ENCODE results near the gene STXBP5.

STXBP5 gene

DNA sequence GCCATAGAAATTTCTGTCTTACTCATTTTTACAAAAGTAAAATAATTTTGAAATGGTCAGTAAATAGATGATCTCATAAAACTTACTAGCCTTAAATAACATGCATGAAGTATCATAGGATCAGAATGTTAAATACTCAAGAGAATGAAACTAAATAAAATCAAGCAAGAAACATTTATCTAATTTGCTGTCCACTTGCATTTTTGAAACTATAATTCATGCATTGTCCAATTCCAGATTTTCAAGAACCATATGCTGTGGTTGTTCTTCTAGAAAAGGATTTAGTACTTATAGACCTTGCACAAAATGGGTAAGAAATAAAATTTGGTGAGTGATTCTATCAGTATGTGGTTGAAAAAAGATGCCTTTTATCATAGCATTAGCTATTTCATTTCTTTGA, 107.0 kb downstream of the STXBP5 start:
- no peak overlapping the region for H3K27ac ChIP-seq
- TF ChIP-seq CTCF (conservative IDR thresholded peaks at IDR 0.05) (no peak), ZFX (IDR thresholded peaks at IDR 0.05) (no peak)

DNA sequence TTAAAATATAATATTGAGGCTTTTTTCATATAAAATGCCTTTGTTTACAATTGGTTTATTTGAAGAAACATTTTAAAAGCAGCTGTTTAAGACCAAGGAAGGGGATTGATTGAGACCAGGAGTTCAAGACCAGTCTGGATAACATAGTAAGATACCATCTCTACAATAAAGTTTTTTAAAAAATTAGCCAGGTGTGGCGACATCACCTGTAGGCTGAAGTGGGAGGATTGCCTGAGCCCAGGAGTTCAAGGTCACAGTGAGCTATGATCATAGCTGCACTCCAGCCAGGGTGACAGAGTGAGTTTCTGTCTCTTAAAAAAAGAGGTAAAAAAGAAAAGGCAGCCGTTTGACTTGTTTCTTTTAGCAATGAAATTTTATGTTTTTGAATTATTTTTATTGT, 117.0 kb downstream of the STXBP5 start:
- TF ChIP-seq CTCF (conservative IDR thresholded peaks at IDR 0.05), result no peak
- TF ChIP-seq ZFX (IDR thresholded peaks at IDR 0.05), result no peak
- no peak overlapping the region for H3K27ac ChIP-seq

DNA sequence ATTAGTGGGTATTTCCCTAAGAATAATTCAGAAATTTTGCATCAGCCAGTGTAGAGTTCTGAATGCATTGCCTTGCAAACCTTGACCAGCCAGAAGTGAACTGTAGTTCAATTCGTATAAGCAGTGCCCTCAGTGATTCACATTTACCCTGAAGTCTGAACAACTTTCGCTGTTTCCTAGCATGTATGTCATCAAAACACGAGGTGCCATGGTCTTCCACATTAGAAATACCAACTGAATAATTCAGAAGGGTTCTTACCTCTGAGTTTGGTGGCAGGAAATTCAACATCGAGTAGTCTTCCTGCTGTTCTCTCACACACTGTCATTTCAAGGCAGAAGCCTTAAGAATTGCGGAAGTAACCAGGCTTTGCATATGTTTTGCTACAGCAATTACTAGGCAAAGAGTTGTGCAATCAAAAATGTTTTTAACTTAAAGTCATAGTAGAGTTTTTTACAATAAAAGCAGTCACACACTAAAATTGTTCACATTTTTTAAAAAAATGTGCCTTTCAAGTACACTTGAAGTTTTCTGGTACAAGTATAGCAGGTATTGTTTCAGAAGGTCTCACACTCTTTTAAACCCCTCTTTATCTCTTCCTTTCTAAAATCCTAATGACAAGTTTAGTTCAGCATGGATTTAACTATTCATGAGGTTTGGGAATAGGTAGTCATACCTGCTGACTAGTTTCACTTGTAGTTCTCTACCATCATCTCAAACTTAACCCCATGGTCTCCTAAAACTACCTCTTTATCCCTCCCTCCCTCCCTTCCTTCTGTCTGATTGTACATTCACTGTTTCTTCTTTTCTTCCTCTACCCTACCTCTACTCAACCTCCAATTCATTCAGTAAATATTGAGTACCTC, 118.3 kb downstream of the STXBP5 start:
- no peak for TF ChIP-seq ZFX (IDR thresholded peaks at IDR 0.05)
- TF ChIP-seq CTCF (conservative IDR thresholded peaks at IDR 0.05), result no peak
- no peak overlapping the region for H3K27ac ChIP-seq

- H3K27ac ChIP-seq, result no peak overlapping the region
- no peak for TF ChIP-seq ZFX (IDR thresholded peaks at IDR 0.05)
Observed at GRCh38 chr6:147325557-147325956, 121.3 kb downstream of the STXBP5 start.

- H3K27ac ChIP-seq, result no peak overlapping the region
- TF ChIP-seq CTCF (conservative IDR thresholded peaks at IDR 0.05) (no peak), ZFX (IDR thresholded peaks at IDR 0.05) (no peak)
Observed at GRCh38 chr6:147331401-147331800, 127.2 kb downstream of the STXBP5 start.

- H3K27ac ChIP-seq, result no peak overlapping the region
- TF ChIP-seq CTCF (conservative IDR thresholded peaks at IDR 0.05), result no peak
Observed at GRCh38 chr6:147337921-147338320, 133.7 kb downstream of the STXBP5 start.

DNA sequence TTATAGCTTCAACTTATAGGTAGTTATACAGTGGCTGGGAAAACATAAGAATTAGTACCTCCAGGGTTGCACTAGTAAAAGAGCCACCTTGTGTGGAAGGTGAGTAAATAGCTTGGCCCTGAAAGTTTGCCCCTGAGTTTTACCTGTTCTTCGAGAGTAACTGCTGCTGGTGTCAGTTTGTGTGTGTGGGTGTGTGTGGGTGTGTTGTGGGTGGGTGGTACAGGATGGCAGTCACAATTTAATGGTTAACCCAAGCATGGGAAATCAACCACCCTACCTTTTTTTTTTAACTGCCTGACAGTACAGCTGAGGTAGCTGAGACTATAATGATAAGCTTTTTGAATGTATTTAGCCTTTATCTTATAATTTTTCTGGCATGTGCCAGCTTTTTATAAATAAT, 137.3 kb downstream of the STXBP5 start:
- TF ChIP-seq CTCF (conservative IDR thresholded peaks at IDR 0.05) (no peak), ZFX (IDR thresholded peaks at IDR 0.05) (no peak)
- no peak overlapping the region for H3K27ac ChIP-seq

DNA sequence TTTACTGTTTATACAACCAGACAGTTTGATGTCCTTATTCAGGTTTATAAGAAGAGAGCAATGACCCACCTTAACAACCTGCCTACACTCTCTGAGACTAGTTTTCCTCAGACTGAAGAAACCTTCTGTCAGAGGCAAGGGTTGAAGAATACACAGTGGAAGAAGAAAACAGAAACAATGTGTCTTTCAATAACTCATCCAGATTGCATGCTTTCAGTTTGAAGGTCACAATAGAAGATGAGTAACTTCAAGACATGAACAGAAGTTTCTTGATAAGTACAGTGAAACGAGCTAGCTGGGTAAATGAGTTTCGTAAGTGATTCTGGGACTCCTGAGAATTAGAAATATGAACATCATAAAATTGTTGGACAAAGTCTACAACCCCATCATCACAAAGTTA, 141.7 kb downstream of the STXBP5 start:
- TF ChIP-seq CTCF (conservative IDR thresholded peaks at IDR 0.05), result no peak
- TF ChIP-seq ZFX (IDR thresholded peaks at IDR 0.05), result no peak

More for the DNA sequence above, 141.7 kb downstream of the STXBP5 start:
- no peak overlapping the region for H3K27ac ChIP-seq
